ENCODE measurements around the gene ABL2. TPM values are rescaled to one million over a fixed set of nuclear protein-coding genes. Genes with fewer than 3 reads are reported as not detected.

Gene ABL2
- total RNA-seq, 4 donors from 2014 or later = 4.4 to 9.3 (median 5.8) TPM

DNA sequence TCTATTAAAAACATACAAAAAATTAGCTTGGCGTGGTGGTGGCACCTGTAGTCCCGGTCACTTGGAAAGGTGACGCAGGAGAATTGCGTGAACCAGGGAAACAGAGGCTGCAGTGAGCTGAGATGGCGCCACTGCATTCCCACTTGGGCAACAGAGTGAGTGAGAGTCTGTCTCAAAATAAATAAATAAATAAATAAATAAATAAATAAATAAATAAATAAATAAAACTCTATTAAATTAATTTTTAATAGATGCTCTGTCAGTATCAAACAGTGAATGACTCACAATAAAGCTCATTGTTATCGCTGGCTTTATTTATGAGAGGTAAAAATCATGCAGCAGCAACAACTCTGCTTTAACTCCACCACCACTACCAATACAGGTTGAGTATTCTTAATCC is 72.8 kb downstream of the ABL2 start:
- peaks cover 17 to 20% of the 10 kb centered on the region in 2 donors for H3K4me1 ChIP-seq
- no peaks in the 10 kb centered on the region for H3K36me3 ChIP-seq
- H3K27me3 ChIP-seq = no peaks in the 10 kb centered on the region
- no peak overlapping the region for H3K4me3 ChIP-seq
- DNase-seq (no peak), ATAC-seq (no peak)
- H3K9me3 ChIP-seq = no peaks in the 10 kb centered on the region
- in situ Hi-C loops (cut with MboI; ENCODE audit: low sequenced_read_pairs in 4 of 4) = no loop called here
- no peak for TF ChIP-seq POLR2A (IDR thresholded peaks at IDR 0.05)
- TF ChIP-seq, protein P1, sequence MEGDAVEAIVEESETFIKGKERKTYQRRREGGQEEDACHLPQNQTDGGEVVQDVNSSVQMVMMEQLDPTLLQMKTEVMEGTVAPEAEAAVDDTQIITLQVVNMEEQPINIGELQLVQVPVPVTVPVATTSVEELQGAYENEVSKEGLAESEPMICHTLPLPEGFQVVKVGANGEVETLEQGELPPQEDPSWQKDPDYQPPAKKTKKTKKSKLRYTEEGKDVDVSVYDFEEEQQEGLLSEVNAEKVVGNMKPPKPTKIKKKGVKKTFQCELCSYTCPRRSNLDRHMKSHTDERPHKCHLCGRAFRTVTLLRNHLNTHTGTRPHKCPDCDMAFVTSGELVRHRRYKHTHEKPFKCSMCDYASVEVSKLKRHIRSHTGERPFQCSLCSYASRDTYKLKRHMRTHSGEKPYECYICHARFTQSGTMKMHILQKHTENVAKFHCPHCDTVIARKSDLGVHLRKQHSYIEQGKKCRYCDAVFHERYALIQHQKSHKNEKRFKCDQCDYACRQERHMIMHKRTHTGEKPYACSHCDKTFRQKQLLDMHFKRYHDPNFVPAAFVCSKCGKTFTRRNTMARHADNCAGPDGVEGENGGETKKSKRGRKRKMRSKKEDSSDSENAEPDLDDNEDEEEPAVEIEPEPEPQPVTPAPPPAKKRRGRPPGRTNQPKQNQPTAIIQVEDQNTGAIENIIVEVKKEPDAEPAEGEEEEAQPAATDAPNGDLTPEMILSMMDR (IDR thresholded peaks at IDR 0.05 in 4 of 5, conservative IDR thresholded peaks at IDR 0.05 in 1 of 5) = no peak
- intact Hi-C loops (cut with DNase I; ENCODE audit: low total_unique reads) = no loop called here
- H3K27ac ChIP-seq = no peak overlapping the region

DNA sequence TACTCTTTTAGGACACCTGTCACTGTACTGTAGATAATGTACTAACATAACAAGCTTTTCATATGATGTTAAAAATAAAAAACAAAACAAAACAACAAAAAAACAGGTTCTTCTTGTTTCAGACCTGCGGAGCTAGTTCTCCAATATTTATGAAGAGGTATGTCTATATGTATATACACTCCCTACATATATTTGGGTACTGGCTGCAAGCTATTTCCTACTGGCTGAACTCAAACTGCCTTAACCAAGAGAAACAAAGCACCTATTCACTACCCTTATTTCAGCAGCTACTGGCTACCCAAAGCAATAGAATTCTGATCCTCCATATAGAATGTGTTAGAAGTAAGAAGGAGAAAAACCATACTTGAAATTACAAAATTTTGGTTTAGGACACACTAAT is 73.5 kb downstream of the ABL2 start:
- intact Hi-C loops (cut with DNase I; ENCODE audit: low total_unique reads) = no loop called here
- no peaks in the 10 kb centered on the region for H3K9me3 ChIP-seq
- H3K27ac ChIP-seq = peak overlapping the region in 2 of 4 donors; percentile 12 to 16
- peaks cover 17 to 20% of the 10 kb centered on the region in 2 donors for H3K4me1 ChIP-seq
- H3K36me3 ChIP-seq = no peaks in the 10 kb centered on the region
- H3K27me3 ChIP-seq = no peaks in the 10 kb centered on the region
- in situ Hi-C loops (cut with MboI; ENCODE audit: low sequenced_read_pairs in 4 of 4) = no loop called here
- TF ChIP-seq, protein P1 (IDR thresholded peaks at IDR 0.05 in 4 of 5, conservative IDR thresholded peaks at IDR 0.05 in 1 of 5) = no peak
- TF ChIP-seq POLR2A (IDR thresholded peaks at IDR 0.05) = no peak
- H3K4me3 ChIP-seq = no peak overlapping the region
- DNase-seq (no peak), ATAC-seq (no peak)

DNA sequence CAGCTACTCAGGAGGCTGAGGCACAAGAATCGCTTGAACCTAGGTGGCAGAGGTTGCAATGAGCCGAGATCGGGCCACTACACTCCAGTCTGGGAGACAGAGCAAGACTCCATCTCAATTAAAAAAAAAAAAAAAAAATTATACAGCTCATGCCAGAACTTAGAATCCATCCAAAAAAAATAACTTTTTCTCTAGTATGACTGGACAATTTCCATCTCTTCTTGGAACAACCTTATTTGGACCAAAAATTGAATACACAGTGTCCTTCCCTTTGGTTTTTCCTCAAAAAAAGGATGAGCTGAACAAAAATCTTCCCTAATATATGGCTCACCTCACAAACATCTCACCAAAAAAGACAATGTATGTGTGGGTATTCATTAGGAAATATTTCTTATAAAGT is 73.9 kb downstream of the ABL2 start:
- Histone ChIP-seq H3K36me3 (no peaks in the 10 kb centered on the region), H3K27ac (peak overlapping the region in 2 of 4 donors; percentile 12 to 16), H3K9me3 (no peaks in the 10 kb centered on the region), H3K27me3 (no peaks in the 10 kb centered on the region), H3K4me3 (no peak overlapping the region), H3K4me1 (peaks cover 17 to 20% of the 10 kb centered on the region in 2 donors)
- ATAC-seq (peak in 1 of 2 donors; percentile 47), DNase-seq (no peak)
- in situ Hi-C loops (cut with MboI; ENCODE audit: low sequenced_read_pairs in 4 of 4) (no loop called here), intact Hi-C loops (cut with DNase I; ENCODE audit: low total_unique reads) (no loop called here)
- TF ChIP-seq, protein P1 (IDR thresholded peaks at IDR 0.05 in 4 of 5, conservative IDR thresholded peaks at IDR 0.05 in 1 of 5) = no peak
- TF ChIP-seq POLR2A (IDR thresholded peaks at IDR 0.05) = no peak

DNA sequence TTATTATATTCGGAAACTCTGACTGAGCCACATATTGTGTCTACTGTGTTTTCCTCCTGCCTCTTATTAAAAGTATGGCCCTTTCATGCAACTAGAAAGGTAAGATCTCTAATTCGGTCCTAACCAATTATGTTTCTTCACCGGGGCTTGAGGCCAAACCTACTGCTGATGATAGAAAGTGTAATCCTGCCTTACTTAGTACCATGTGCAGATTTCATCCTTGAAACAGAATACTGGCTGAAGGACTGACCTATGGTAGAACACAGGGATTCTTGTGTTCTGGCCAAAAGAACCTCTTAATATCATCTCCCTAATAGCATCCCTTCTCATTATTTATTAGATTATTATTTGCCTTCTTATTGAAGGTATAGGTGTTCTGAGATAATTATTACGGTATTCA is 75.0 kb downstream of the ABL2 start:
- H3K9me3 ChIP-seq = no peaks in the 10 kb centered on the region
- in situ Hi-C loops (cut with MboI; ENCODE audit: low sequenced_read_pairs in 4 of 4) = no loop called here
- no peaks in the 10 kb centered on the region for H3K36me3 ChIP-seq
- peak; percentile 52 to 79 for ATAC-seq
- H3K4me1 ChIP-seq = peaks cover 17 to 20% of the 10 kb centered on the region in 2 donors
- no peak for DNase-seq
- no peak for TF ChIP-seq POLR2A (IDR thresholded peaks at IDR 0.05)
- TF ChIP-seq, protein P1 (IDR thresholded peaks at IDR 0.05 in 4 of 5, conservative IDR thresholded peaks at IDR 0.05 in 1 of 5) = no peak
- no peaks in the 10 kb centered on the region for H3K27me3 ChIP-seq
- H3K27ac ChIP-seq = peak overlapping the region in 1 of 4 donors; percentile 0
- no peak overlapping the region for H3K4me3 ChIP-seq
- intact Hi-C loops (cut with DNase I; ENCODE audit: low total_unique reads) = no loop called here

DNA sequence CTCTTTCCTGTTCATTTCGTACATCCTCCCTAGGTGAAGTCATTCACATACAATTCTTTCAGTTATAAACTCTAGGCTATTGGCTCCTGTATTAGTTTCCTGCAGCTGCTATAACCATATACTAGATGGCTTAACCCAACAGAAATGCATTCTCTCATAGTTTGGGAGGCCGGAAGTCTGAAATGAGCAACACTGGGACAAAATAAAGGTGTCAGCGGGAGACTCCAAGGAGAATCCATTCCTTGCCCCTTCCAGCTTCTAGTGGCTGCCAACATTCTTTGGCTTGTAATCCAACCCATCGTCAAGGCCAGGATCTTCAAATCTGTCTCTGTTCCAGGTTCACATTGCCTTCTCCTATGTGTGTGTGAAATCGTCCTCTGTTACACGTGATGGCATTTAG is 76.3 kb downstream of the ABL2 start:
- no peaks in the 10 kb centered on the region for H3K9me3 ChIP-seq
- ATAC-seq = peak in 1 of 2 donors; percentile 82
- TF ChIP-seq, protein P1 (IDR thresholded peaks at IDR 0.05 in 4 of 5, conservative IDR thresholded peaks at IDR 0.05 in 1 of 5) = no peak
- TF ChIP-seq POLR2A (IDR thresholded peaks at IDR 0.05) = no peak
- in situ Hi-C loops (cut with MboI; ENCODE audit: low sequenced_read_pairs in 4 of 4) = no loop called here
- DNase-seq = peak in 1 of 2 donors; percentile 39
- H3K36me3 ChIP-seq = no peaks in the 10 kb centered on the region
- intact Hi-C loops (cut with DNase I; ENCODE audit: low total_unique reads) = no loop called here
- no peaks in the 10 kb centered on the region for H3K27me3 ChIP-seq
- H3K27ac ChIP-seq = peak overlapping the region; percentile 0 to 19 (median 12)
- H3K4me3 ChIP-seq = no peak overlapping the region
- H3K4me1 ChIP-seq = peaks cover 17 to 20% of the 10 kb centered on the region in 2 donors
